ENCODE results near the gene SLC35B2. TPM values are rescaled to one million over a fixed set of nuclear protein-coding genes. Genes with fewer than 3 reads are reported as not detected.

Gene SLC35B2
- total RNA-seq, 1 donor, result 94.1 TPM

DNA sequence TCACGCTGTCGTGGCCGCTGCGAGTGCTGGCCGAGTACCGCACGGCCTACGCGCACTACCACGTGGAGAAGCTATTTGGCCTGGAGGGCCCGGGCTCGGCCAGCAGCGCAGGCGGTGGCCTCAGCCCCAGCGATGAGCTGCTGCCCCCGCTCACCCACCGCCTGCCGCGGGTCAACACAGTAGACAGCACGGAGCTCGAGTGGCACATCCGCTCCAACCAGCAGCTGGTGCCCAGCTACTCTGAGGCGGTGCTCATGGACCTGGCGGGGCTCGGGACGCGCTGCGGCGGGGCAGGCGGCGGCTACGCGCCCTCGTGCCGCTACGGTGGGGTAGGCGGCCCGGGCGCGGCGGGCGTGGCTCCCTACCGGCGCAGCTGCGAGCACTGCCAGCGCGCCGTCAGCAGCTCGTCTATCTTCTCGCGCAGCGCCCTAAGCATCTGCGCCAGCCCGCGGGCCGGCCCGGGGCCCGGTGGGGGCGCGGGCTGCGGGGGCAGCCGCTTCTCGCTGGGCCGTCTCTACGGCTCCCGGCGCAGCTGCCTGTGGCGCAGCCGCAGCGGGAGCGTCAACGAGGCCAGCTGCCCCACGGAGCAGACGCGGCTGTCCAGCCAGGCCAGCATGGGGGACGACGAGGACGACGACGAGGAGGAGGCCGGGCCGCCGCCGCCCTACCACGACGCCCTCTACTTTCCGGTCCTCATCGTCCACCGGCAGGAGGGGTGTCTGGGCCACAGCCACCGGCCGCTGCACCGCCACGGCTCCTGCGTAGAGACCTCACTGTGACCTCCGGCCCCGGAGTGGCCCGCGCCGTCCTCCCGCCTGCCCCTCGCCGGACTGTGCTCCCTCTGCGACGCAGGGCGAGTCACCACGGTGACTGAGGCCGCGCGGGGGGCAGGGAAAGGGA lies 18.7 kb upstream of the SLC35B2 start:
- Histone ChIP-seq H4K20me1 (ENCODE audit: insufficient read depth, low read length) (no peaks in the 10 kb centered on the region), H2AFZ (ENCODE audit: low read length) (no peak overlapping the region), H3K4me1 (ENCODE audit: insufficient read depth, low read length) (no peaks in the 10 kb centered on the region), H3K36me3 (ENCODE audit: insufficient read depth, low read length) (no peaks in the 10 kb centered on the region), H3K9me3 (ENCODE audit: low read depth, low read length) (no peaks in the 10 kb centered on the region), H3K4me2 (ENCODE audit: insufficient read depth, low read length) (peak overlapping the region; percentile 32), H3K27ac (ENCODE audit: low read depth, low read length) (no peak overlapping the region), H3K27me3 (ENCODE audit: insufficient read depth, low read length) (peaks cover 40% of the 10 kb centered on the region), H3K4me3 (ENCODE audit: insufficient read depth, low read length) (no peak overlapping the region), H3K79me2 (ENCODE audit: insufficient read depth, low read length) (no peaks in the 10 kb centered on the region)
- no peak for TF ChIP-seq CTCF (IDR thresholded peaks at IDR 0.05; ENCODE audit: extremely low read depth, low read depth, low read length)
- peak; percentile 84 for DNase-seq (ENCODE audit: insufficient read length, low spot score, missing footprints)

DNA sequence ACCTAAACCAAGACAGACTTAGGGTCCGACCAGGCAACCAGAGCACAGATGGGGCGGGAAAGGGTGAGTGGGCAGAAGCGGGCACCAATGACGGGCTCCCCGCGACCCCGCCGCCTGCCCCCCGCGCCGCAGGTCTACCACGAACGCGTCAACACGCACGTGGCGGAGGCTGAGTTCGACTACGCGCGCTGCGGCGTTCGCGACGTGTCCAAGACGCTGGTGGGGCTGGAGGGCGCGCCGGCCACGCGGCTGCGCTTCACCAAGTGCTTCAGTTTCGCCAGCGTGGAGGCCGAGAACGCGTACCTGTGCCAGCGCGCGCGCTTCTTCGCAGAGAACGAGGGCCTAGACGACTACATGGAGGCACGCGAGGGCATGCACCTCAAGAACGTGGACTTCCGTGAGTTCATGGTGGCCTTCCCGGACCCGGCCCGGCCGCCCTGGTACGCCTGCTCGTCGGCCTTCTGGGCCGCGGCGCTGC lies 18.0 kb upstream of the SLC35B2 start:
- TF ChIP-seq CTCF (IDR thresholded peaks at IDR 0.05; ENCODE audit: extremely low read depth, low read depth, low read length), result no peak
- peaks cover 41% of the 10 kb centered on the region for H3K27me3 ChIP-seq (ENCODE audit: insufficient read depth, low read length)
- no peaks in the 10 kb centered on the region for H3K36me3 ChIP-seq (ENCODE audit: insufficient read depth, low read length)
- H3K4me2 ChIP-seq (ENCODE audit: insufficient read depth, low read length), result no peak overlapping the region
- H3K4me3 ChIP-seq (ENCODE audit: insufficient read depth, low read length), result no peak overlapping the region
- H3K27ac ChIP-seq (ENCODE audit: low read depth, low read length), result no peak overlapping the region
- no peak overlapping the region for H2AFZ ChIP-seq (ENCODE audit: low read length)
- H3K9me3 ChIP-seq (ENCODE audit: low read depth, low read length), result no peaks in the 10 kb centered on the region
- no peaks in the 10 kb centered on the region for H3K79me2 ChIP-seq (ENCODE audit: insufficient read depth, low read length)
- DNase-seq (ENCODE audit: insufficient read length, low spot score, missing footprints), result peak; percentile 66
- H4K20me1 ChIP-seq (ENCODE audit: insufficient read depth, low read length), result no peaks in the 10 kb centered on the region
- no peaks in the 10 kb centered on the region for H3K4me1 ChIP-seq (ENCODE audit: insufficient read depth, low read length)

DNA sequence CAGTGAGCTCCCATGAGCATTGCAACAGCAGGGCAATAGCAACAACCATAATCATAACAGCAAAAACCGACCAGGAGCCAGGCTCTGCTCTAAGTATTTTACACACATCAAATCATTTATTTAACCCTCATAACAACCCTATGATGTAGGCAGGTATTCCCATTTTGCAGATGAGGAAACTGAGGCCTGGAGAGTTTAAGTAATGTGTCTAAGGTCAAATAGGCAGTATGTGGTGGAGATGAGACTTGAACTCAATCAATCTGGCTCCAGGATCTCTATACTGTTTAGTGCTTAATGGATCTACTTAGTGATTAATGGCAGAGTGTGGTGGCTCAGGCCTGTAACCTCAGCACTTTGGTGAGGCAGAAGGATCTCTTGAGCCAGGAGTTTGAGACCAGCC lies 16.3 kb upstream of the SLC35B2 start:
- no peak for TF ChIP-seq CTCF (IDR thresholded peaks at IDR 0.05; ENCODE audit: extremely low read depth, low read depth, low read length)
- Histone ChIP-seq H2AFZ (ENCODE audit: low read length) (no peak overlapping the region), H3K4me3 (ENCODE audit: insufficient read depth, low read length) (no peak overlapping the region), H3K27ac (ENCODE audit: low read depth, low read length) (no peak overlapping the region), H4K20me1 (ENCODE audit: insufficient read depth, low read length) (no peaks in the 10 kb centered on the region), H3K9me3 (ENCODE audit: low read depth, low read length) (no peaks in the 10 kb centered on the region), H3K79me2 (ENCODE audit: insufficient read depth, low read length) (no peaks in the 10 kb centered on the region), H3K27me3 (ENCODE audit: insufficient read depth, low read length) (peaks cover 56% of the 10 kb centered on the region), H3K4me1 (ENCODE audit: insufficient read depth, low read length) (no peaks in the 10 kb centered on the region), H3K36me3 (ENCODE audit: insufficient read depth, low read length) (no peaks in the 10 kb centered on the region), H3K4me2 (ENCODE audit: insufficient read depth, low read length) (no peak overlapping the region)
- DNase-seq (ENCODE audit: insufficient read length, low spot score, missing footprints), result peak; percentile 74

GRCh38 chr6:44272999-44273566 lies 15.8 kb upstream of the SLC35B2 start:
- no peak overlapping the region for H3K27ac ChIP-seq (ENCODE audit: low read depth, low read length)
- H3K79me2 ChIP-seq (ENCODE audit: insufficient read depth, low read length), result no peaks in the 10 kb centered on the region
- H3K36me3 ChIP-seq (ENCODE audit: insufficient read depth, low read length), result no peaks in the 10 kb centered on the region
- no peaks in the 10 kb centered on the region for H4K20me1 ChIP-seq (ENCODE audit: insufficient read depth, low read length)
- no peak for TF ChIP-seq CTCF (IDR thresholded peaks at IDR 0.05; ENCODE audit: extremely low read depth, low read depth, low read length)
- H3K27me3 ChIP-seq (ENCODE audit: insufficient read depth, low read length), result peaks cover 61% of the 10 kb centered on the region
- no peak overlapping the region for H3K4me3 ChIP-seq (ENCODE audit: insufficient read depth, low read length)
- DNase-seq (ENCODE audit: insufficient read length, low spot score, missing footprints), result peak; percentile 78
- no peak overlapping the region for H2AFZ ChIP-seq (ENCODE audit: low read length)
- H3K4me2 ChIP-seq (ENCODE audit: insufficient read depth, low read length), result no peak overlapping the region
- H3K4me1 ChIP-seq (ENCODE audit: insufficient read depth, low read length), result no peaks in the 10 kb centered on the region
- no peaks in the 10 kb centered on the region for H3K9me3 ChIP-seq (ENCODE audit: low read depth, low read length)

All from osteoblast (primary cell).